Dermis lymphatic vessel endothelial cell (primary cell): Measurements from ENCODE around the gene KCNJ4. TPM values are rescaled to one million over a fixed set of nuclear protein-coding genes. Genes with fewer than 3 reads are reported as not detected.

Experiments
- total RNA-seq: library from RNA; depleted of rRNA; stranded (reverse); fragments of >200 nt; gene quantifications from 2 replicates; pipeline ENCODE4 v1.2.1, GENCODE V29; 2014

Gene KCNJ4
- total RNA-seq, result not detected in 2 replicates

DNA sequence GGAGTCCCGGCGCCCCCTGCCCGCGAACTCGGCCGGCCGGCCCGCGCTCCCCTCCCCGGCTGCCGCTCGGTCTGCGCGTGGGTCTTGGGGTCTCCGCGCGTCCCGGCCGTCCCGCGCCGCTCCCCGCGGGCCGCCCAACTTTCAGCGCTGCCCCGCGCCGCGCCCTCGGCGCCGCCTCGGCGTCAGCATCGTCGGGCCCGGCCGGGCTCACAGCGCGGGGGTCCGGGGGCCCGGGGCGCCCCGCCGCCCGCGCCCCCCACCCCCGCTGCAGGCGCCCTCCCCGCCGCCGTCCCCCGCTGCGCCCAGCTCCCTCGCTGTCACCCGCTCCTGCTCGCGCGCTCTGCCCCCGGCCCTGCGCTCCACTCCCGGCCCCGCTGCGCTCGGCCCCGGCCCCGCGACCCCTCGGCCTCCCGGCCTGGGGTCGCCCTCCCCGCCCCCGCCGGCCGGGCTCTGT is at the start of gene KCNJ4:
Gene KCNJ4 (minus strand): TSS at position 124 of the 454 bp plus-strand sequence. CDS start 27,067 bp downstream, outside the sequence.

DNA sequence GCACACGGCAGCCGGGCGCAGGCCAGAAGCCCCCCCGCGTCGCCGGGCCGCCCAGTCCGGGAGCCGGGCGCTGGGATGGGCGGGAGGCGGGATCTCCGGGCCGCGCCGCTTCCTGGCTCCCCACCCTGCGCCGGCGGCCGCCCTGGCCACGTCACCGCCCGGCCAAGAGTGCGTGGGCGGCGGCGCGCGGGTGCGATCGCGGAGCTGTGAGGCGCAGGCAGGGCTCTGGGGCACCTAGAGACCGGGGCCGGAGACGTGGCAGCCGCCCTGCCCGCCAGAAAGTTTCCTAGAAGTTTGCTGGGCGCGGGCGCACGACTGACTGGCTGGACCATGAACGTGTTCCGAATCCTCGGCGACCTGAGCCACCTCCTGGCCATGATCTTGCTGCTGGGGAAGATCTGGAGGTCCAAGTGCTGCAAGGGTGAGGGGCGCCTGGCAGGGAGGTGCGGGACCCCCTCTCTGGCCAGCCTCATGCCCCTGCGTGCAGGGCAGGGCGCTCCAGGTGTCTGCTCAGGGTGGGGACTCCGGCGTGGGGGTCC is 13.0 kb upstream of the KCNJ4 start, which contains the start of gene KDELR3:
Gene KDELR3 (plus strand): TSS at position 193 of the 539 bp plus-strand sequence. CDS start 138 bp downstream, at position 331.

Other genes with a start within 250 kb of the KCNJ4 start
- gene TMEM184B, start 182.2 kb downstream of the KCNJ4 start, total RNA-seq, result 18.6 and 23.5 TPM in 2 replicates
- gene CSNK1E, start 137.8 kb downstream of the KCNJ4 start, total RNA-seq, result 85.9 and 86.8 TPM in 2 replicates
- gene KDELR3, start 12.9 kb upstream of the KCNJ4 start, total RNA-seq, result 18.1 and 28.8 TPM in 2 replicates
- gene DDX17, start 51.1 kb upstream of the KCNJ4 start, total RNA-seq, result 291 and 453 TPM in 2 replicates
- gene DMC1, start 115.0 kb upstream of the KCNJ4 start, total RNA-seq, result 0.76 and 1.1 TPM in 2 replicates
- gene FAM227A, start 201.2 kb upstream of the KCNJ4 start, total RNA-seq, result 0.11 and 0.60 TPM in 2 replicates
- 17.2 and 17.8 TPM in 2 replicates for gene CBY1, start 201.4 kb upstream of the KCNJ4 start, total RNA-seq
- 73.8 and 78.2 TPM in 2 replicates for gene TOMM22, start 226.8 kb upstream of the KCNJ4 start, total RNA-seq
- gene JOSD1, start 245.7 kb upstream of the KCNJ4 start, total RNA-seq, result 76.0 and 84.6 TPM in 2 replicates